K562 (cell line): ENCODE measurements around the gene PDE1A. TPM values are rescaled to one million over a fixed set of nuclear protein-coding genes. Genes with fewer than 3 reads are reported as not detected.

Source experiments
- ATAC-seq: fragments of 200-7000 bp; cut with Tn5 transposase; 3 replicates; pipeline ENCODE4 v1.9.1; 2020; ENCODE audit warnings: moderate library complexity
- BruUV-seq: library from RNA; stranded (reverse); fragments of 400-500 nt; replicated peaks from 2 replicates; lab custom pipeline; 2021; lab: Mats Ljungman, UMichigan
- CTCF ChIA-PET: fragments of 300-600 bp; formaldehyde crosslinking; extraction: SDS; loops from one replicate; lab custom pipeline; 2021; ENCODE audit warnings: low intra/inter-chr PET ratio; lab: Yijun Ruan, JAX
- POLR2A ChIA-PET: fragments of 300-600, 350-650 bp; sonication (Branson Sonifier 250); formaldehyde crosslinking; extraction: SDS; loops from one replicate; lab custom pipeline; 2021; ENCODE audit warnings: antibody characterized with exemption, inconsistent platforms; lab: Yijun Ruan, JAX
- DNase-seq, 4 experiments: peaks; one replicate each; pipeline versions ENCODE4 v3.0.0 to v3.0.0-alpha.2; 2011 to 2018; ENCODE audit warnings: low spot score in 3 of 4, mixed read lengths in 3 of 4; ENCODE audit errors: extremely low read depth in 1 of 4
- FAIRE-seq: peaks from 2 replicates; lab custom pipeline; 2011; peaks lifted over from hg19 to GRCh38; lab: Jason Lieb, UNC
- H2AFZ ChIP-seq: 2 replicates; pipeline ENCODE4 v1.6.0; 2011; ENCODE audit warnings: low read depth, low read length, control low read depth, inconsistent platforms
- H3K27ac ChIP-seq: fragments of 200-600 bp; 3 replicates; pipeline ENCODE4 v1.8.0; 2011; ENCODE audit warnings: low read depth, mild to moderate bottlenecking, control low read depth, inconsistent platforms, low read length, moderate library complexity, mixed read lengths; ENCODE audit errors: extremely low read depth
- H3K27me3 ChIP-seq, 2 experiments: fragments of 300-600 bp in 1 of 2; 2 replicates in 1 of 2; 3 replicates in 1 of 2; pipeline versions ENCODE4 v1.6.0 to v1.8.0; 2011; ENCODE audit warnings: inconsistent platforms in 2 of 2, low read length in 2 of 2, mild to moderate bottlenecking in 1 of 2, mixed read lengths in 1 of 2, moderate library complexity in 1 of 2; ENCODE audit not compliant: control insufficient read depth in 2 of 2, insufficient read depth in 2 of 2
- H3K36me3 ChIP-seq: fragments of 300-600 bp; 3 replicates; pipeline ENCODE4 v1.8.0; 2011; ENCODE audit warnings: mild to moderate bottlenecking, low read length, inconsistent platforms; ENCODE audit not compliant: control insufficient read depth, insufficient read depth
- H3K4me1 ChIP-seq, 2 experiments: fragments of 200-600 bp in 1 of 2; replicated peaks in 1 of 2; 2 replicates in 1 of 2; 3 replicates in 1 of 2; pipeline versions ENCODE4 v1.5.1 to v1.8.0; 2011; ENCODE audit warnings: inconsistent platforms in 2 of 2, low read length in 2 of 2, mild to moderate bottlenecking in 1 of 2, mixed read lengths in 1 of 2, moderate library complexity in 1 of 2; ENCODE audit not compliant: control insufficient read depth in 2 of 2, insufficient read depth in 2 of 2
- H3K4me2 ChIP-seq: 2 replicates; pipeline ENCODE4 v1.6.1; 2011; ENCODE audit warnings: low read length, control low read depth, inconsistent platforms, mixed read lengths; ENCODE audit not compliant: insufficient read depth
- H3K4me3 ChIP-seq: fragments of 200-600 bp; sonication (generic), shearing (Covaris generic); 2 replicates; pipeline ENCODE4 v1.5.1; 2016; ENCODE audit warnings: control low read depth, inconsistent platforms
- H3K79me2 ChIP-seq: fragments of 200-600 bp; 3 replicates; pipeline ENCODE4 v1.8.0; 2011; ENCODE audit warnings: low read length, inconsistent platforms; ENCODE audit not compliant: control insufficient read depth, insufficient read depth
- H3K9ac ChIP-seq, 2 experiments: 2 replicates each; pipeline versions ENCODE4 v1.6.0 to v1.6.1; 2011; ENCODE audit warnings: low read depth in 2 of 2, low read length in 2 of 2, control low read depth in 1 of 2, inconsistent platforms in 1 of 2, mild to moderate bottlenecking in 1 of 2, mixed read lengths in 1 of 2; ENCODE audit not compliant: insufficient read depth in 1 of 2
- H3K9me1 ChIP-seq: one replicate; pipeline ENCODE4 v1.6.0; 2011; ENCODE audit warnings: inconsistent platforms, mild to moderate bottlenecking, low read length, moderate library complexity; ENCODE audit not compliant: control insufficient read depth, insufficient read depth
- H3K9me3 ChIP-seq: replicated peaks from 2 replicates; pipeline ENCODE4 v1.5.1; 2011; ENCODE audit warnings: low read depth, low read length, inconsistent platforms; ENCODE audit not compliant: control insufficient read depth, insufficient read depth
- H4K20me1 ChIP-seq: replicated peaks from 2 replicates; pipeline ENCODE4 v1.6.1; 2011; ENCODE audit warnings: low read length, inconsistent platforms, mixed read lengths; ENCODE audit not compliant: control insufficient read depth, insufficient read depth
- CHAMP1 ChIP-seq: fragments of 450-650 bp; IDR thresholded peaks from 2 replicates; pipeline ENCODE4 v1.6.1; 2016; ENCODE audit warnings: mild to moderate bottlenecking
- NR3C1 ChIP-seq: sonication (generic); formaldehyde crosslinking; IDR thresholded peaks from 2 replicates; pipeline ENCODE4 v1.8.1; 2022; ENCODE audit warnings: missing genetic modification reagents
- PHF20 ChIP-seq: fragments of 450-650 bp; IDR thresholded peaks from 2 replicates; pipeline ENCODE4 v1.6.1; 2018; ENCODE audit not compliant: partially characterized antibody
- PHF8 ChIP-seq: fragments of 200-600 bp; sonication (generic); IDR thresholded peaks from 2 replicates; pipeline ENCODE4 v1.6.1; 2012; ENCODE audit warnings: mixed run types, mild to moderate bottlenecking, inconsistent platforms, low read length, moderate library complexity, borderline replicate concordance
- POLR2H ChIP-seq: IDR thresholded peaks from 2 replicates; pipeline ENCODE4 v1.6.1; 2016; ENCODE audit warnings: missing genetic modification characterization, low read depth, mild to moderate bottlenecking, control low read depth, missing compliant biosample characterization, moderate library complexity
- RBM39 ChIP-seq: fragments of 200-400 bp; formaldehyde crosslinking; optimal IDR thresholded peaks from 2 replicates; pipeline ENCODE3; 2018; ENCODE audit warnings: low read depth, low read length
- SMARCA4 ChIP-seq: fragments of 450-650 bp; IDR thresholded peaks from 2 replicates; pipeline ENCODE4 v1.6.1; 2016
- XRCC3 ChIP-seq: fragments of 450-650 bp; IDR thresholded peaks from 2 replicates; pipeline ENCODE4 v1.6.1; 2017; ENCODE audit warnings: mild to moderate bottlenecking, moderate library complexity
- ZNF354B ChIP-seq: fragments of 250-450 bp; sonication (Bioruptor Pico); IDR thresholded peaks from 2 replicates; pipeline ENCODE4 v1.4.0; 2020
- ZNF785 ChIP-seq: fragments of 250-450 bp; sonication (Bioruptor Pico); IDR thresholded peaks from 2 replicates; pipeline ENCODE4 v1.4.0; 2020; ENCODE audit warnings: mild to moderate bottlenecking
- WGBS: fragments of 100-300 bp; shearing (Covaris generic); methylation state at CpG from one replicate; pipeline ENCODE4 v1.1.6; 2016; ENCODE audit warnings: low coverage, mixed read lengths; ENCODE audit not compliant: insufficient coverage; ENCODE audit errors: missing lambda C conversion rate; 5-methylcytosine and 5-hydroxymethylcytosine counted together
- in situ Hi-C: fragments of 300-500 bp; cut with MboI; formaldehyde crosslinking; loops from 4 replicates; pipeline ENCODE4 v1.15.0; 2018; ENCODE audit warnings: inconsistent platforms, mixed read lengths
- intact Hi-C: fragments of 100-400 bp; cut with micrococcal nuclease; formaldehyde crosslinking; loops from 2 replicates; pipeline ENCODE4 v1.14.2; 2022
- polyA plus RNA-seq, 8 experiments: library from polyadenylated mRNA; depleted of rRNA in 4 of 8; stranded (reverse) in 5 of 8; unstranded in 3 of 8; fragments of >200 nt; fragmentation: Nextera tagmentation in 2 of 8; fragmentation: Illumina TruSeq in 1 of 8; extraction: Ambion mirVana in 2 of 8; extraction: Trizol in 1 of 8; gene quantifications; 2 replicates each; pipeline versions ENCODE4 v1.2.1 to v1.2.3, GENCODE V29; 2011 to 2014; ENCODE audit warnings: inconsistent platforms in 1 of 8, missing spikeins in 1 of 8
- total RNA-seq, 7 experiments: library from RNA; depleted of rRNA in 6 of 7; stranded (reverse); fragments of >200 nt in 6 of 7; fragmentation: Illumina TruSeq in 2 of 7; extraction: Trizol in 2 of 7; gene quantifications; 2 replicates each; pipeline versions ENCODE4 v1.2.1 to v1.2.3, GENCODE V29; 2011 to 2021; ENCODE audit warnings: low replicate concordance in 1 of 7

The PDE1A gene
- total and polyA plus RNA-seq, 9 of the 15 experiments (the other 6 are each of a cell fraction or from before 2014, with no cell fraction given): 0.14 to 0.91 (median 0.32) TPM

- CTCF ChIA-PET: no interaction called here
Measured at GRCh38 chr2:182422864-182423263, 4.0 kb downstream of the PDE1A start.

GRCh38 chr2:182420669-182421068 is 6.2 kb downstream of the PDE1A start:
- Histone ChIP-seq H3K4me3 (no peak overlapping the region), H3K9me1 (no peaks in the 10 kb centered on the region), H3K79me2 (no peaks in the 10 kb centered on the region), H3K36me3 (no peaks in the 10 kb centered on the region), H4K20me1 (no peaks in the 10 kb centered on the region), H3K4me1 (no peaks in the 10 kb centered on the region), H3K4me2 (no peak overlapping the region), H3K9ac (no peak overlapping the region), H3K9me3 (no peaks in the 10 kb centered on the region), H3K27me3 (no peaks in the 10 kb centered on the region), H2AFZ (no peak overlapping the region), H3K27ac (no peak overlapping the region)
- intact Hi-C loops: no loop called here
- CTCF ChIA-PET: no interaction called here
- ATAC-seq (no peak), DNase-seq (no peak), FAIRE-seq (no peak)
- no peak for TF ChIP-seq POLR2H
- no peak for TF ChIP-seq PHF8
- TF ChIP-seq PHF20: no peak
- no peak for TF ChIP-seq ZNF354B
- no peak for TF ChIP-seq NR3C1
- no peak for TF ChIP-seq XRCC3
- no peak for TF ChIP-seq ZNF785 (CRISPR knock-in tag)
- no peak for TF ChIP-seq CHAMP1
- no peak for TF ChIP-seq RBM39
- in situ Hi-C loops: no loop called here
- POLR2A ChIA-PET: no interaction called here
- BruUV-seq: no TSS peak
- WGBS: 0% methylated on average over 5 of the region's 5 CpGs

More at GRCh38 chr2:182422864-182423263, 4.0 kb downstream of the PDE1A start:
- no peaks in the 10 kb centered on the region for H3K4me1 ChIP-seq
- POLR2A ChIA-PET: no interaction called here
- H3K4me3 ChIP-seq: no peak overlapping the region
- no peaks in the 10 kb centered on the region for H3K27me3 ChIP-seq
- in situ Hi-C loops: no loop called here
- no peak for TF ChIP-seq SMARCA4
- H3K9me3 ChIP-seq: no peaks in the 10 kb centered on the region
- FAIRE-seq (no peak), DNase-seq (no peak), ATAC-seq (no peak)
- intact Hi-C loops: no loop called here
- H3K27ac ChIP-seq: no peak overlapping the region
- H3K9ac ChIP-seq: no peak overlapping the region
- H2AFZ ChIP-seq: no peak overlapping the region
- no peaks in the 10 kb centered on the region for H4K20me1 ChIP-seq
- BruUV-seq: no TSS peak
- 2% methylated on average over 3 of the region's 3 CpGs for WGBS
- H3K79me2 ChIP-seq: no peaks in the 10 kb centered on the region
- H3K9me1 ChIP-seq: no peaks in the 10 kb centered on the region
- H3K4me2 ChIP-seq: no peak overlapping the region
- no peaks in the 10 kb centered on the region for H3K36me3 ChIP-seq
